Peyer's patch (tissue), 4 donors: Measurements from ENCODE around the gene NOP14. TPM values are rescaled to one million over a fixed set of nuclear protein-coding genes. Genes with fewer than 3 reads are reported as not detected.
"Not testable (repeated sequence)": the region's sequence is repeated elsewhere in the genome, so short reads cannot be mapped to it uniquely, and the experiment has no call there.

Experiments
- DNase-seq, 3 donors: peaks; one replicate each; pipeline ENCODE4 v3.0.0-alpha.2; 2017 to 2019
- H3K27ac ChIP-seq, 4 donors: fragments of 200-600 bp; sonication (generic); one replicate each; pipeline ENCODE4 v1.5.1; 2016 to 2019
- H3K27me3 ChIP-seq, 2 donors: fragments of 200-600 bp; sonication (generic); one replicate each; pipeline ENCODE4 v1.5.1; 2019
- H3K36me3 ChIP-seq, 3 donors: fragments of 200-600 bp; sonication (generic); one replicate each; pipeline ENCODE4 v1.5.1; 2016 to 2019
- H3K4me1 ChIP-seq, 4 donors: fragments of 200-600 bp; sonication (generic); one replicate each; pipeline ENCODE4 v1.5.1; 2016 to 2019
- H3K4me3 ChIP-seq, 4 donors: fragments of 200-600 bp; sonication (generic); 1 replicate in 3 of 4; 2 replicates in 1 of 4; pipeline ENCODE4 v1.5.1; 2016 to 2019; ENCODE audit warnings: mild to moderate bottlenecking in 1 of 4
- H3K9me3 ChIP-seq, 4 donors: fragments of 200-600 bp; sonication (generic); one replicate each; pipeline ENCODE4 v1.5.1; 2016 to 2019; ENCODE audit warnings: mild to moderate bottlenecking in 1 of 4
- POLR2A ChIP-seq, 2 donors: fragments of 450-650 bp; IDR thresholded peaks; one replicate each; pipeline ENCODE4 v1.5.1; 2017; ENCODE audit warnings: antibody characterized with exemption in 2 of 2, mild to moderate bottlenecking in 2 of 2, moderate library complexity in 2 of 2
- total RNA-seq, 4 donors: library from RNA; depleted of rRNA; stranded (reverse); fragments of >200 nt; gene quantifications; one replicate each; pipeline ENCODE4 v1.1.0, GENCODE V29; 2016
- TF ChIP-seq, protein P1 (sequence below), 6 experiments: fragments of 450-650 bp in 4 of 6; fragments of 200-600 bp in 2 of 6; sonication (generic) in 1 of 6; IDR thresholded peaks; one replicate each; pipeline ENCODE4 v1.5.1; 2017 to 2019; ENCODE audit warnings: antibody characterized with exemption in 6 of 6, mild to moderate bottlenecking in 3 of 6, moderate library complexity in 1 of 6

Gene NOP14
- total RNA-seq, 4 donors from 2014 or later = 13.0 to 76.7 (median 18.6) TPM

- Histone ChIP-seq H3K27ac (no peak overlapping the region), H3K4me1 (no peaks in the 10 kb centered on the region), H3K4me3 (no peak overlapping the region), H3K36me3 (no peaks in the 10 kb centered on the region), H3K27me3 (no peaks in the 10 kb centered on the region), H3K9me3 (no peaks in the 10 kb centered on the region)
- TF ChIP-seq POLR2A (IDR thresholded peaks at IDR 0.05) = no peak
- DNase-seq = no peak
These were observed 44.5 kb upstream of the NOP14 start for GRCh38 chr4:3007724-3008123.

- Histone ChIP-seq H3K27ac (no peak overlapping the region), H3K9me3 (no peaks in the 10 kb centered on the region), H3K4me1 (no peaks in the 10 kb centered on the region), H3K4me3 (no peak overlapping the region), H3K36me3 (no peaks in the 10 kb centered on the region), H3K27me3 (no peaks in the 10 kb centered on the region)
- no peak for DNase-seq
- TF ChIP-seq POLR2A (IDR thresholded peaks at IDR 0.05) = no peak
- TF ChIP-seq, protein P1, sequence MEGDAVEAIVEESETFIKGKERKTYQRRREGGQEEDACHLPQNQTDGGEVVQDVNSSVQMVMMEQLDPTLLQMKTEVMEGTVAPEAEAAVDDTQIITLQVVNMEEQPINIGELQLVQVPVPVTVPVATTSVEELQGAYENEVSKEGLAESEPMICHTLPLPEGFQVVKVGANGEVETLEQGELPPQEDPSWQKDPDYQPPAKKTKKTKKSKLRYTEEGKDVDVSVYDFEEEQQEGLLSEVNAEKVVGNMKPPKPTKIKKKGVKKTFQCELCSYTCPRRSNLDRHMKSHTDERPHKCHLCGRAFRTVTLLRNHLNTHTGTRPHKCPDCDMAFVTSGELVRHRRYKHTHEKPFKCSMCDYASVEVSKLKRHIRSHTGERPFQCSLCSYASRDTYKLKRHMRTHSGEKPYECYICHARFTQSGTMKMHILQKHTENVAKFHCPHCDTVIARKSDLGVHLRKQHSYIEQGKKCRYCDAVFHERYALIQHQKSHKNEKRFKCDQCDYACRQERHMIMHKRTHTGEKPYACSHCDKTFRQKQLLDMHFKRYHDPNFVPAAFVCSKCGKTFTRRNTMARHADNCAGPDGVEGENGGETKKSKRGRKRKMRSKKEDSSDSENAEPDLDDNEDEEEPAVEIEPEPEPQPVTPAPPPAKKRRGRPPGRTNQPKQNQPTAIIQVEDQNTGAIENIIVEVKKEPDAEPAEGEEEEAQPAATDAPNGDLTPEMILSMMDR (IDR thresholded peaks at IDR 0.05) = no peak
These were observed 33.2 kb upstream of the NOP14 start for GRCh38 chr4:2996415-2996814.

DNA sequence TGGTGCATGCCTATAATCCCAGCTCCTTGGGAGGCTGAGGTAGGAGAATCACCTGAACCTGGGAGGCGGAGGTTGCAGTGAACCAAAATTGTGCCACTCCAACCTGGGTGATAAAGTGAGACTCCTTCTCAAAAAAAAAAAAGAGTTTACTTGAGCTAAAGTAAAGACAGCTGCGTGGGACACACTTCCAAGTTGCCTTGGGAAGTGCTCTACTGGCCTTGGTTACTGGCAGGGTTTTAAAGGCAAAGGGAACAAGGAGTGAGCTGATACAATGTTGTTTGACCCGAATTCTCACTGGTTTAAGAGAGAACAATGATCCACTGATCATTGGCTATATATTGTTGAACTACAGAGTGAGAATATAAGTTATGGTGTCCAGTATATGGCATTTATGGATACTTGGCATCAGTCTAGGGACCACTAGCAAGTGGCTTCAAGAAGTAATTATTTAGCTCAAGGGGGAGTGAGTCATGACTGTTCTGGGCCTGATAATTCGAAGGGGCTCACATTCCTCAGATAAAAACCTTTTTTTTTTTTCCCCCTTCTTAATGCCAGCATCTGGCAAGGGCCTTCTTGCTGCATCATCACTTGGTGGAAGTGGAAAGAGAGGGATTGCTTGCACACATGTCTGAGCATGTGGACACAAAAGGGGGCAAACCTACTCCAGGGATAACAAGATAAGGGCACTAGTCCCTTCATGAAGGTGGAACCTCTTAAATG is 32.5 kb upstream of the NOP14 start:
- Histone ChIP-seq H3K9me3 (no peaks in the 10 kb centered on the region), H3K4me3 (no peak overlapping the region), H3K4me1 (no peaks in the 10 kb centered on the region), H3K36me3 (no peaks in the 10 kb centered on the region), H3K27ac (no peak overlapping the region), H3K27me3 (no peaks in the 10 kb centered on the region)
- TF ChIP-seq, protein P1 (IDR thresholded peaks at IDR 0.05) = no peak
- no peak for TF ChIP-seq POLR2A (IDR thresholded peaks at IDR 0.05)
- no peak for DNase-seq

DNA sequence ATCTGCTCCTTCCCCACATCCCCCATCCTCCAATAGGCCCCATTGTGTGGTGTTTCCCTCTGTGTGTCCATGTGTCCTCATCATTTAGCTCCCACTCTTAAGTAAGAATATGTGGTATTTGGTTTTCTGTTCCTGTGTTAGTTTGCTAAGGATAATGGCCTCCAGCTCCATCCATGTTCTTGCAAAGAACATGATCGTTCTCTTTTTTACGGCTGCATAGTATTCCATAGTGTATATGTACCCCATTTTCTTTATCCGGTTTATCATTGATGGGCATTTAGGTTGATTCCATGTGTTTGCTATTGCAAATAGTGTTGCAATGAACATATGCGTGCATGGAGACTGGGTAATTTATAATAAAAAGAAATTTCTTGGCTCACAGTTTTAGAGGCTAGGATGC is 31.7 kb upstream of the NOP14 start:
- Histone ChIP-seq H3K36me3 (no peaks in the 10 kb centered on the region), H3K4me1 (no peaks in the 10 kb centered on the region), H3K27ac (no peak overlapping the region), H3K27me3 (no peaks in the 10 kb centered on the region), H3K4me3 (no peak overlapping the region), H3K9me3 (no peaks in the 10 kb centered on the region)
- TF ChIP-seq POLR2A (IDR thresholded peaks at IDR 0.05) = no peak
- TF ChIP-seq, protein P1 (IDR thresholded peaks at IDR 0.05) = no peak
- DNase-seq = no peak

DNA sequence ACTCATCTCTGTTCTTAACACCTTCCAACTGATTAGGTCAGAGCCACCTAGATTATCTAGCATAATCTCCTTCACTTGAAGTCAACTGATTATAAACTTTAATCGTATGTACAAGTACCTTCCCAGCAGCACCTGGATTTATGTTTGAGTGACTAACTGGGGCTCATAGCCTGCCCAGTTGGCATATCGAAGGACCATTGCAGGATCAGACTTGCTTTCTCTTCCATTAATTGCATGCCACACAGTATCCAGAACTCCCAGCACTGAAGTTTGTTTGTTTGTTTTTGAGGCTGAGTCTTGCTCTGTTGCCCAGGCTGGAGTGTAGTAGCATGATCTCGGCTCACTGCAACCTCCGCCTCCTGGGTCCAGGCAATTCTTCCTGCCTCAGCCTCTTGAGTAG is 28.0 kb upstream of the NOP14 start:
- DNase-seq = no peak
- Histone ChIP-seq H3K9me3 (no peaks in the 10 kb centered on the region), H3K4me1 (no peaks in the 10 kb centered on the region), H3K36me3 (no peaks in the 10 kb centered on the region), H3K4me3 (no peak overlapping the region), H3K27ac (no peak overlapping the region), H3K27me3 (no peaks in the 10 kb centered on the region)
- TF ChIP-seq, protein P1 (IDR thresholded peaks at IDR 0.05) = no peak
- TF ChIP-seq POLR2A (IDR thresholded peaks at IDR 0.05) = no peak

DNA sequence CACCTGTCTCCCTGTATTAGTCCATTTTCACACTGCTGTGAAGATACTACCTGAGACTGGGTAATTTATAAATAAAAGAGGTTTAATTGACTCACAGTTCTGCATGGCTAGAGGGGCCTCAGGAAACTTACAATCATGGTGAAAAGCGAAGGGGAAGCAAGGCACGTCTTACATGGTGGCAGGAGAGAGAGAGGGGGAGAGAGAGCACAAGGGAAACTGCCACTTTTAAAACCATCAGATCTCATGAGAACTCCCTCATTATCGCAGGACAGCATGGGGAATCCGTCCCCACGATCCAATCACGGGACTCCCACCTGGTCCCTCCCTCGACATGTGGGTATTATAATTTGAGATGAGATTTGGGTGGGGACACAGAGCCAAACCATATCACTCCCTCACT is 20.5 kb upstream of the NOP14 start:
- not testable (repeated sequence) for H3K27me3 ChIP-seq, H3K27ac ChIP-seq

DNA sequence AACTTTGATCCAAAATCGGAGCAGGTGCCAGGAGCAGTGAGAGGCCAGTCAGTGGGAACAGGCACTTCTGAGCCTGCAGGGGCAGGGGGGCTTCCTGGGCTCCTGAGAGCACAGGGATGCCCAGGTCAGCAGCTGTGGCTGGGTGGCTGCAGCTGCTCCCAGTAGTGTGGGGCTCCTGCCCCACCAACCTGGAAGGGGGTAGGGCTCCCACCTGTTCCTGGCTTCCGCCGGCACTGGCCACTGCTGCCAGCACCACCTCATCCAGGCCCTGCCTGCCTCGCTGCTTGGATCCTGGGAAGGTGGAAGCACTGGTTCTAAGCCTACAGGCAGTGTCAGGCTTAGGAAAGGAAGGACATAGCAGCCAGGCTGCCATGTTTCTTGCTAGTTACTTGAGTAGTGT is 18.8 kb upstream of the NOP14 start:
- Histone ChIP-seq H3K4me3 (no peak overlapping the region), H3K4me1 (no peaks in the 10 kb centered on the region), H3K9me3 (peaks cover 0 to 18% (median 2%) of the 10 kb centered on the region in 4 donors), H3K27ac (no peak overlapping the region), H3K36me3 (no peaks in the 10 kb centered on the region), H3K27me3 (no peaks in the 10 kb centered on the region)
- TF ChIP-seq, protein P1 (IDR thresholded peaks at IDR 0.05) = no peak
- TF ChIP-seq POLR2A (IDR thresholded peaks at IDR 0.05) = no peak
- DNase-seq = no peak

More for the DNA sequence above, 20.5 kb upstream of the NOP14 start:
- DNase-seq, H3K4me3 ChIP-seq, H3K36me3 ChIP-seq, H3K4me1 ChIP-seq: not testable (repeated sequence)
- H3K9me3 ChIP-seq = peaks cover 0 to 18% (median 2%) of the 10 kb centered on the region in 4 donors
